ENCODE results near the gene INTS2.
"Not testable (repeated sequence)": the region's sequence is repeated elsewhere in the genome, so short reads cannot be mapped to it uniquely, and the experiment has no call there.

Gene INTS2

DNA sequence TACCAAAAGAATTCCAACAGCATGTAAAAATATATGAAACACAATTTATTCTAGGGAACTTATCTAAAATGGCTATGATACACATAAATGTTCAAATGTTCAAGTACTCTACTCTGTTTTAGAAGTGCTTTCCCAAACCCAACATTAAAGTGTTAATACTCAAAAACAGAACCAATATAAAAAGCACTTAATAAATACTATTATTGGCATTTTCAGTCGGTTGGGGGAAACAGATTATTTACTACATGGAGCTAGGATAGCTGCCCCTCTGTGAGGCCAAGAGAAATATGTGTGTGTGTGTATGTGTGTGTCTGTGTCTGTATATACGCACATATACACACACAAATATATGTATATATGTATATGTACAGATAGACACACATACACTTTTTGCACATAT lies 32.4 kb downstream of the INTS2 start:
- DNase-seq: no peak

DNA sequence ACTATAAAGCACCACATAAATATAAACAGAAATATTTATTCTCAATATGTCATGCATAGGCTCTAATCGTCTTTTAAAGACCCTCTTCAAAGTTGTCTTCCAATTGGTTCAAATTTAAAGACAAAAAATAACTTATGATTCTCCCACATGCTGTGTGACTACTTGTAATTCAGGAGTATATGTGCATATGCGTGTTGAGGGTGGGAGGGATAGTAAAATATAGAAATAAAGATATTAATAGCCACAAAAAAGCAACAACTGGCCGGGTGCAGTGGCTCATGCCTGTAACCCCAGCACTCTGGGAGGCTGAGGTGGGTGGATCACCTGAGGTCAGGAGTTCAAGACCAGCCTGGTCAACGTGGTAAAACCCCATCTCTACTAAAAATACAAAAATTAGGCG lies 33.5 kb downstream of the INTS2 start:
- not testable (repeated sequence) for DNase-seq

- DNase-seq: not testable (repeated sequence)
Observed at GRCh38 chr17:61887733-61888132, 40.0 kb downstream of the INTS2 start.

GRCh38 chr17:61885865-61886264 lies 41.9 kb downstream of the INTS2 start:
- not testable (repeated sequence) for DNase-seq

DNA sequence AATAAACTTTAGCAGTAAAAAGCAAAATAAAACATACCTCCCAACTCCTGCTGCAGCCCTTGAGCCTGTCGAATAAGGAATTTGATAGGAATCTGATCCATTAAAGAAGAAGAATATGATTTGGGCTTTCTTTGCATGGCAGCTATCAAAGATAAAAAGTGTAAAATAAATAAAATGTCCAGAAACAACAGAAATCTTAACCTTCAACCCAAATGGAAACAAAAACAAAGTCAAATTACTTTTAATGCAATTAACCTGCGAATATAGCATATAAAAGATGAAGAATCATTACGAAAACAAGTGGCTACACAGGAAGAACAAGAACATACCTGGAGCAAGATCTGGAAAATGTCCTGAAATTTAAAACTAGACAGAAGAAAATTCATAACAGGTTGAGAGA lies 42.9 kb downstream of the INTS2 start:
- DNase-seq: no peak

- no peak for DNase-seq
Observed at GRCh38 chr17:61880589-61881102, 47.1 kb downstream of the INTS2 start.

DNA sequence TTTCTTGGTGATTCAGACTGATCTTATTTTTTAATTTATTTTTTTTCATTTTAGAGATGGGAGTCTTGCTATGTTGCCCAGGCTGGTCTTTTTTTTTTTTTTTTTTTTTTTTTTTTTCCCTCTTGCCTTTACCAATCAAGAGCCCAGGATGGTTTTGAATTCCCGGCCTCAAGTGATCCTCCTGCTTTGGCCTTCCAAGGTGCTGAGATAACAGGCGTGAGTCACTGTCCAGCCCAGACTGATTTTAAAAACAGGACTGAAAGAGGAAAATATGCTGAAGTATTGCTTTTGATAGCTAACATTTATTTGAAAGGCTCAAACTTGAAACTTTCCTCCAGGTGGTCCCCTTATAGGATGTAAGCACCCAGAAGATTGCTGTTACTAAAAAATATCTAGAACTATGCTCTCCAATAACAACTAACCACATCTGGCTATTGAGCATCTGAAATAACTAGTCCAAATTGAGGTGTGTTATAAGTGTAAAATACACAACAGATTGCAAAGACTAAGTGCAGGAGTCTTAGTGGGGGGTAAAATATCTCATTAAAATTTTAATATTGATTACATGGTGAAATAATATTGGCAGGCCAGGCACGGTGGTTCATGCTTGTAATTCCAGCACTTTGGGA lies 48.7 kb downstream of the INTS2 start:
- DNase-seq: no peak

GRCh38 chr17:61878520-61878919 lies 49.3 kb downstream of the INTS2 start:
- DNase-seq: no peak

DNA sequence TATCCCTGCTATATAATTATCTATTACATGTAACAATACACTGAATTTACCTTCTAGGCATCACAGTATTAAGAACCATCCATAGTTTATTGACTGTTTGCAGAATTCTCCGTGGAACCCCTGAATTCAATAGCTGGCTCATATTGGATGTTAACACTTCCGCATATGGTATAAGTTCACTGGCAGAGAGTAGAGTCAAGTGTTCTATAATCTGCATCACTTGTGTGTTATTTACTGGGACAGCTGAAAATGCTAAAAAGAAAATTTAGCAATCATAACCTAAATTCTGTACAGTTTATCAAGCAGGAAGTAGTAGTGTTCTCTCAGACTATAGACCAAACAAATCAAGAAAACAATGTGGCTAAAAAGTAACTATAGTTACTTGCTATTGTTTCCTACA lies 49.9 kb downstream of the INTS2 start:
- DNase-seq: no peak

DNA sequence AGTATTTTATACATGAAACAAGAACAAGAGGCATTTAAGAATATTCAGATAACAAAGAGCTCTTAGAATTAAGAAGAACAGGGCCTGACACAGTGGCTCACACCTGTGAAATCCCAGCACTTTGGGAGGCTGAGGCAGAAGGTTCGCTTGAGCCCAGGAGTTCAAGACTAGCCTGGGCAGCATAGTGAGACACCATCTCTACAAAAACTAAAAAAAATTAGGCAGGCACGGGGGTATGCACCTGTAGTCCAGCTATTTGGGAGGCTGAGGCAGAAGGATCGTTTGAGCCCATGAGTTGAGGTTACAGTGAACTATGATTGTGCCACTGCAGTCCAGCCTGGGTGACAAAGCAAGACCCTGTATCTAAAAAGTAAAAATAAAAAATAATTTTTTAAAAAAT lies 52.0 kb downstream of the INTS2 start:
- DNase-seq: no peak

GRCh38 chr17:61875285-61875684 lies 52.5 kb downstream of the INTS2 start:
- DNase-seq: no peak

GRCh38 chr17:61874075-61874474 lies 53.7 kb downstream of the INTS2 start:
- DNase-seq: no peak

GRCh38 chr17:61872099-61872498 lies 55.7 kb downstream of the INTS2 start:
- DNase-seq: no peak

DNA sequence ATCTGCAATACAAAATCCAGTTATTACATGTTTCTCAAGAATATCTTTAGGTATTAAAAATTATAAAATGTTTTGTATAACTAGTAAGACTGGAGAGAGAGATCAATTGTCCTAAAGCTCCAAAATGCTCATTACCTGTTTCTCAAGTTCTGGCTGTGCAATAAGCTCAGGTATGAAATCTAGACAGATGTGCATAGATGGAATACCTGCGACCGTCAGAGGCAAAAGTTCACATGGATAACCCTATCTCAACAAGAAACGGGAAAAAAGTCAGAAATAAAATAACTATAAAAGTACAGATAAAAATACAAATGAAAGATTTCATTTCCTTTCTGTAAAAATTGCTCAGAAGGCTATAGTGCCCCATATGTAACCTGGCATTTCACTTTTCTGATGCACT lies 58.6 kb downstream of the INTS2 start:
- no peak for DNase-seq

- no peak for DNase-seq
Observed at GRCh38 chr17:61868074-61868473, 59.7 kb downstream of the INTS2 start.

GRCh38 chr17:61867033-61867432 lies 60.7 kb downstream of the INTS2 start:
- no peak for DNase-seq

DNA sequence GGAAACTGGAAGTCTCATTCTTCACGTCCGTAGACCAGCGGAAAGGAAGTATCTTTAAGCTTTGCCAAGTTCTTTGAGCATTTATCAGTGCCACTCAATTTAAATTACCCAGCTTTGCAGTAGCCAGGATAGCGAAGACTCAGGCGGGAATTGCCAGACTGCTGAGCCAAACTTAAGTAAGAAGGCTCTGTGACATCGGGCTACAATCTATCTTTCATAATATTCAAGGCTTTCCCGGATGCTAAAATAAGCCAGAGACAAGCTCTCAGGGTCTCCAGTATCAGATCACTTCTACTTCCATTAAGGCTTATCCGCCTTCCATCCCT lies 64.0 kb downstream of the INTS2 start:
- DNase-seq: no peak

- peak; percentile 94 for DNase-seq
Observed at GRCh38 chr17:61862975-61863800, 64.6 kb downstream of the INTS2 start, which contains the start of gene BRIP1. Gene BRIP1, minus strand, starts transcription at chr17:61863528. Its CDS starts 1,989 bp downstream, at chr17:61861539.

- no peak for DNase-seq
Observed at GRCh38 chr17:61862105-61862574, 65.6 kb downstream of the INTS2 start.

DNA sequence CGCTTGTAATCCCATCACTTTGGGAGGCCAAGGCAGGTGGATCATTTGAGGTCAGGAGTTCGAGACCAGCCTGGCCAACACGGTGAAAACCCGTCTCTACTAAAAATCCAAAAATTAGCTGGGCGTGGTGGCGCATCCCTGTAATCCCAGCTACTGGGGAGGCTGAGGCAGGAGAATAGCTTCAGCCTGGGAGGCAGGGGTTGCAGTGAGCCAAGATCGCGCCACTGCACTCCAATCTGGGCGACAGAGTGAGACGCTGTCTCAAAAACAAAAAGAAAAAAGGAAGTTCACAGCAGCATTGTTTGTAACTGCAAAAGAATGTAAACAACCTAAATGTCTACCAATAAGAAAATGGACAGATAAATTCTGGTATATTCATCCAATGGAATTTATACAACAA lies 67.4 kb downstream of the INTS2 start:
- DNase-seq: not testable (repeated sequence)

- no peak for DNase-seq
Observed at GRCh38 chr17:61856035-61856434, 71.7 kb downstream of the INTS2 start.

DNA sequence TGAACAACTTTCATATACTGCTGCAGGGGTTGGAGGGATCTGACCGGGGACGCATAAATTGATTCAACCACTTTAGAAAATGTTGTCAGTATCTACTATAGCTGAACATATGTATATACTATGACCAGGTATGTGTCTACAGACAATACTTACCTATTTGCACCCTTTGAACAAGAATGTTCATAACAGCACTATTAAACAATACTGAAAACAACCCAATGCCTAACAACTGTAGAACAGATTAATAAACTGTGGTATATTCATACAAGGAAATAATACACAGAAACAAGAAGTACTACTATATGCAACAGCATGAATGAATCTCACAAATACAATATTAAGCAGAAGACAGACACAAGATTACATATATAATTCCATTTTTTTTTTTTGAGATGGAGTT lies 74.9 kb downstream of the INTS2 start:
- no peak for DNase-seq

- no peak for DNase-seq
Observed at GRCh38 chr17:61849674-61850073, 78.1 kb downstream of the INTS2 start.

- no peak for DNase-seq
Observed at GRCh38 chr17:61848896-61849295, 78.9 kb downstream of the INTS2 start.

Measured in NCI-H1694 (cell line).